K562 (cell line): ENCODE results near the gene SLFNL1. TPM values are rescaled to one million over a fixed set of nuclear protein-coding genes. Genes with fewer than 3 reads are reported as not detected.

Source experiments
- ATAC-seq: fragments of 200-7000 bp; cut with Tn5 transposase; 3 replicates; pipeline ENCODE4 v1.9.1; 2020; ENCODE audit warnings: moderate library complexity
- BruUV-seq: library from RNA; stranded (reverse); fragments of 400-500 nt; replicated peaks from 2 replicates; lab custom pipeline; 2021; lab: Mats Ljungman, UMichigan
- CTCF ChIA-PET: fragments of 300-600 bp; formaldehyde crosslinking; extraction: SDS; loops from one replicate; lab custom pipeline; 2021; ENCODE audit warnings: low intra/inter-chr PET ratio; lab: Yijun Ruan, JAX
- POLR2A ChIA-PET: fragments of 300-600, 350-650 bp; sonication (Branson Sonifier 250); formaldehyde crosslinking; extraction: SDS; loops from one replicate; lab custom pipeline; 2021; ENCODE audit warnings: antibody characterized with exemption, inconsistent platforms; lab: Yijun Ruan, JAX
- DNase-seq, 4 experiments: peaks; one replicate each; pipeline versions ENCODE4 v3.0.0 to v3.0.0-alpha.2; 2011 to 2018; ENCODE audit warnings: low spot score in 3 of 4, mixed read lengths in 3 of 4; ENCODE audit errors: extremely low read depth in 1 of 4
- FAIRE-seq: peaks from 2 replicates; lab custom pipeline; 2011; peaks lifted over from hg19 to GRCh38; lab: Jason Lieb, UNC
- H2AFZ ChIP-seq: 2 replicates; pipeline ENCODE4 v1.6.0; 2011; ENCODE audit warnings: low read depth, low read length, control low read depth, inconsistent platforms
- H3K27ac ChIP-seq: fragments of 200-600 bp; 3 replicates; pipeline ENCODE4 v1.8.0; 2011; ENCODE audit warnings: low read depth, mild to moderate bottlenecking, control low read depth, inconsistent platforms, low read length, moderate library complexity, mixed read lengths; ENCODE audit errors: extremely low read depth
- H3K27me3 ChIP-seq, 2 experiments: fragments of 300-600 bp in 1 of 2; 2 replicates in 1 of 2; 3 replicates in 1 of 2; pipeline versions ENCODE4 v1.6.0 to v1.8.0; 2011; ENCODE audit warnings: inconsistent platforms in 2 of 2, low read length in 2 of 2, mild to moderate bottlenecking in 1 of 2, mixed read lengths in 1 of 2, moderate library complexity in 1 of 2; ENCODE audit not compliant: control insufficient read depth in 2 of 2, insufficient read depth in 2 of 2
- H3K36me3 ChIP-seq: fragments of 300-600 bp; 3 replicates; pipeline ENCODE4 v1.8.0; 2011; ENCODE audit warnings: mild to moderate bottlenecking, low read length, inconsistent platforms; ENCODE audit not compliant: control insufficient read depth, insufficient read depth
- H3K4me1 ChIP-seq, 2 experiments: fragments of 200-600 bp in 1 of 2; replicated peaks in 1 of 2; 2 replicates in 1 of 2; 3 replicates in 1 of 2; pipeline versions ENCODE4 v1.5.1 to v1.8.0; 2011; ENCODE audit warnings: inconsistent platforms in 2 of 2, low read length in 2 of 2, mild to moderate bottlenecking in 1 of 2, mixed read lengths in 1 of 2, moderate library complexity in 1 of 2; ENCODE audit not compliant: control insufficient read depth in 2 of 2, insufficient read depth in 2 of 2
- H3K4me2 ChIP-seq: 2 replicates; pipeline ENCODE4 v1.6.1; 2011; ENCODE audit warnings: low read length, control low read depth, inconsistent platforms, mixed read lengths; ENCODE audit not compliant: insufficient read depth
- H3K4me3 ChIP-seq: fragments of 200-600 bp; sonication (generic), shearing (Covaris generic); 2 replicates; pipeline ENCODE4 v1.5.1; 2016; ENCODE audit warnings: control low read depth, inconsistent platforms
- H3K79me2 ChIP-seq: fragments of 200-600 bp; 3 replicates; pipeline ENCODE4 v1.8.0; 2011; ENCODE audit warnings: low read length, inconsistent platforms; ENCODE audit not compliant: control insufficient read depth, insufficient read depth
- H3K9ac ChIP-seq, 2 experiments: 2 replicates each; pipeline versions ENCODE4 v1.6.0 to v1.6.1; 2011; ENCODE audit warnings: low read depth in 2 of 2, low read length in 2 of 2, control low read depth in 1 of 2, inconsistent platforms in 1 of 2, mild to moderate bottlenecking in 1 of 2, mixed read lengths in 1 of 2; ENCODE audit not compliant: insufficient read depth in 1 of 2
- H3K9me1 ChIP-seq: one replicate; pipeline ENCODE4 v1.6.0; 2011; ENCODE audit warnings: inconsistent platforms, mild to moderate bottlenecking, low read length, moderate library complexity; ENCODE audit not compliant: control insufficient read depth, insufficient read depth
- H3K9me3 ChIP-seq: replicated peaks from 2 replicates; pipeline ENCODE4 v1.5.1; 2011; ENCODE audit warnings: low read depth, low read length, inconsistent platforms; ENCODE audit not compliant: control insufficient read depth, insufficient read depth
- H4K20me1 ChIP-seq: replicated peaks from 2 replicates; pipeline ENCODE4 v1.6.1; 2011; ENCODE audit warnings: low read length, inconsistent platforms, mixed read lengths; ENCODE audit not compliant: control insufficient read depth, insufficient read depth
- ADNP ChIP-seq: fragments of 200-800 bp; sonication (Bioruptor generic); IDR thresholded peaks from 2 replicates; pipeline ENCODE4 v1.6.1; 2016; ENCODE audit warnings: missing genetic modification characterization, missing compliant biosample characterization
- CBX3 ChIP-seq, 2 experiments: IDR thresholded peaks; 1 replicate in 1 of 2; 2 replicates in 1 of 2; pipeline ENCODE4 v1.6.1; 2012; ENCODE audit warnings: inconsistent platforms in 2 of 2, low read length in 2 of 2, borderline replicate concordance in 1 of 2, control low read depth in 1 of 2
- DNMT1 ChIP-seq: fragments of 450-650 bp; IDR thresholded peaks from 2 replicates; pipeline ENCODE4 v1.6.1; 2016; ENCODE audit warnings: antibody characterized with exemption, mild to moderate bottlenecking
- MTA2 ChIP-seq: fragments of 450-650 bp; IDR thresholded peaks from 2 replicates; pipeline ENCODE4 v1.6.1; 2016; ENCODE audit warnings: low read depth
- TRIM24 ChIP-seq, 2 experiments: fragments of 450-650 bp; IDR thresholded peaks; 2 replicates each; pipeline ENCODE4 v1.6.1; 2016
- TRIM28 ChIP-seq: fragments of 450-650 bp; IDR thresholded peaks from 2 replicates; pipeline ENCODE4 v1.6.1; 2017
- ZNF316 ChIP-seq: fragments of 450-650 bp; IDR thresholded peaks from 2 replicates; pipeline ENCODE4 v1.6.1; 2016
- WGBS: fragments of 100-300 bp; shearing (Covaris generic); methylation state at CpG from one replicate; pipeline ENCODE4 v1.1.6; 2016; ENCODE audit warnings: low coverage, mixed read lengths; ENCODE audit not compliant: insufficient coverage; ENCODE audit errors: missing lambda C conversion rate; 5-methylcytosine and 5-hydroxymethylcytosine counted together
- in situ Hi-C: fragments of 300-500 bp; cut with MboI; formaldehyde crosslinking; loops from 4 replicates; pipeline ENCODE4 v1.15.0; 2018; ENCODE audit warnings: inconsistent platforms, mixed read lengths
- intact Hi-C: fragments of 100-400 bp; cut with micrococcal nuclease; formaldehyde crosslinking; loops from 2 replicates; pipeline ENCODE4 v1.14.2; 2022
- polyA plus RNA-seq, 8 experiments: library from polyadenylated mRNA; depleted of rRNA in 4 of 8; stranded (reverse) in 5 of 8; unstranded in 3 of 8; fragments of >200 nt; fragmentation: Nextera tagmentation in 2 of 8; fragmentation: Illumina TruSeq in 1 of 8; extraction: Ambion mirVana in 2 of 8; extraction: Trizol in 1 of 8; gene quantifications; 2 replicates each; pipeline versions ENCODE4 v1.2.1 to v1.2.3, GENCODE V29; 2011 to 2014; ENCODE audit warnings: inconsistent platforms in 1 of 8, missing spikeins in 1 of 8
- total RNA-seq, 7 experiments: library from RNA; depleted of rRNA in 6 of 7; stranded (reverse); fragments of >200 nt in 6 of 7; fragmentation: Illumina TruSeq in 2 of 7; extraction: Trizol in 2 of 7; gene quantifications; 2 replicates each; pipeline versions ENCODE4 v1.2.1 to v1.2.3, GENCODE V29; 2011 to 2021; ENCODE audit warnings: low replicate concordance in 1 of 7

Gene SLFNL1
- total and polyA plus RNA-seq, 9 of the 15 experiments (the other 6 are each of a cell fraction or from before 2014, with no cell fraction given), result 0.05 to 0.14 (median 0.06) TPM; not detected in 5

DNA sequence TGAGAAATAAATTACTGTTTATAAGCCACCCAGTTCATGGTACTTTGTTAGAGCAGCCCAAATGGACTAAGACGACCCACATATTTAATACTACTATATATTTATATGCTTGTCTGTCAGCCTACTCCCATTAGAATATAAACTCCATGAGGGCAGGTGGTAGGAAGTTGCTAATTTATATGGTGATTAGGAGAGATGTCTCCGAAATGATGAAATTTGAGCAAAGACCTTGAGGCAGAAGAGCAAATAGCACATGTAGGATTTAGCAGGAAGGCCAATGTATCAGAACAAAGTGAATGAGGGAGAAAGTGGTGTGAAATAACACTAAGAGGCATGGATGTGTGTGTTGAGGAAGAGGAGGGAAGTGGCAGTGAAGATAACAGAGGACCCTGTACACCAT, 10.6 kb upstream of the SLFNL1 start:
- Histone ChIP-seq H3K27me3 (no peaks in the 10 kb centered on the region), H2AFZ (no peak overlapping the region), H3K27ac (no peak overlapping the region), H3K4me1 (peaks cover 2 to 3% of the 10 kb centered on the region in 2 experiments; a peak in 2 of 5 replicates), H3K79me2 (no peaks in the 10 kb centered on the region), H3K9me3 (peaks cover 3% of the 10 kb centered on the region), H3K9me1 (no peaks in the 10 kb centered on the region), H4K20me1 (no peaks in the 10 kb centered on the region), H3K36me3 (peaks cover 73% of the 10 kb centered on the region), H3K4me3 (no peak overlapping the region), H3K4me2 (no peak overlapping the region), H3K9ac (no peak overlapping the region)
- BruUV-seq, result no TSS peak
- 67% methylated on average over 2 of the region's 2 CpGs for WGBS
- TF ChIP-seq TRIM24 (IDR thresholded peaks at IDR 0.05) (peak; percentile 26 to 48; a peak in 1 of 4 replicates), ZNF316 (peak; percentile 85), DNMT1 (no peak), ADNP (tag) (0 out of 2 replicates have a peak, but pooled peaks have one; percentile 37), MTA2 (no peak), TRIM28 (peak; percentile 68; the same call in 1 of the 2 replicates), CBX3 (IDR thresholded peaks at IDR 0.05; ENCODE audit: borderline replicate concordance in 1 of 2, low read length in 2 of 2) (0 out of 3 replicates have a peak, but pooled peaks of 1 of the 2 experiments have one; percentile 33)
- CTCF ChIA-PET, result no interaction called here
- in situ Hi-C loops (no loop called here), intact Hi-C loops (loop anchor here (10.0 kb wide), 1 partner anchor 393 kb away; no protein-coding TSS in a partner anchor)
- no peak for DNase-seq
- ATAC-seq, result no peak
- FAIRE-seq, result no peak
- POLR2A ChIA-PET, result no interaction called here
